Lower lobe of right lung (tissue), 2 donors: Measurements from ENCODE around the gene SERPINB1. TPM values are rescaled to one million over a fixed set of nuclear protein-coding genes. Genes with fewer than 3 reads are reported as not detected.

ENCODE experiments used
- ATAC-seq, 2 donors: fragments of 200-7000 bp; cut with Tn5 transposase; one replicate each; pipeline ENCODE4 v1.9.1; 2020 to 2022; ENCODE audit warnings: mild to moderate bottlenecking in 2 of 2, moderate library complexity in 2 of 2
- DNase-seq: peaks from one replicate; pipeline ENCODE4 v3.0.0-alpha.2; 2020
- H3K27ac ChIP-seq: fragments of 200-600 bp; one replicate; pipeline ENCODE4 v1.8.0; 2022
- H3K27me3 ChIP-seq: fragments of 200-600 bp; one replicate; pipeline ENCODE4 v1.8.0; 2022; ENCODE audit warnings: low read depth
- H3K36me3 ChIP-seq: fragments of 200-600 bp; one replicate; pipeline ENCODE4 v1.8.0; 2022; ENCODE audit warnings: mild to moderate bottlenecking
- H3K4me1 ChIP-seq: fragments of 200-600 bp; one replicate; pipeline ENCODE4 v1.8.0; 2022
- H3K4me3 ChIP-seq: fragments of 200-600 bp; one replicate; pipeline ENCODE4 v1.8.0; 2022; ENCODE audit warnings: mild to moderate bottlenecking
- H3K9me3 ChIP-seq: fragments of 200-600 bp; one replicate; pipeline ENCODE4 v1.8.0; 2022
- intact Hi-C: fragments of 100-400 bp; cut with DNase I; formaldehyde crosslinking; loops from one replicate; pipeline ENCODE4 v1.11.0; 2022
- total RNA-seq: library from RNA; stranded (reverse); fragmentation: NEBNext Ultra II Directional; extraction: Animal tissue kit (Norgen Biotek cat#: 25700); gene quantifications from one replicate; pipeline ENCODE4 v1.2.1, GENCODE V29; 2021
- TF ChIP-seq, protein P1 (sequence below): fragments of 200-600 bp; IDR thresholded peaks from one replicate; pipeline ENCODE4 v1.8.0; 2022; ENCODE audit warnings: antibody characterized with exemption, mild to moderate bottlenecking
- donor health status: DM: no; HTN: yes; CAD: no; lungs with severe emphysema.

Gene SERPINB1
- total RNA-seq, 1 donor from 2014 or later, result 125 TPM

GRCh38 chr6:2799936-2800527 lies 41.6 kb downstream of the SERPINB1 start:
- H3K27me3 ChIP-seq, result no peaks in the 10 kb centered on the region
- no peaks in the 10 kb centered on the region for H3K36me3 ChIP-seq
- no peaks in the 10 kb centered on the region for H3K9me3 ChIP-seq
- ATAC-seq (no peak), DNase-seq (no peak)
- TF ChIP-seq, protein P1, sequence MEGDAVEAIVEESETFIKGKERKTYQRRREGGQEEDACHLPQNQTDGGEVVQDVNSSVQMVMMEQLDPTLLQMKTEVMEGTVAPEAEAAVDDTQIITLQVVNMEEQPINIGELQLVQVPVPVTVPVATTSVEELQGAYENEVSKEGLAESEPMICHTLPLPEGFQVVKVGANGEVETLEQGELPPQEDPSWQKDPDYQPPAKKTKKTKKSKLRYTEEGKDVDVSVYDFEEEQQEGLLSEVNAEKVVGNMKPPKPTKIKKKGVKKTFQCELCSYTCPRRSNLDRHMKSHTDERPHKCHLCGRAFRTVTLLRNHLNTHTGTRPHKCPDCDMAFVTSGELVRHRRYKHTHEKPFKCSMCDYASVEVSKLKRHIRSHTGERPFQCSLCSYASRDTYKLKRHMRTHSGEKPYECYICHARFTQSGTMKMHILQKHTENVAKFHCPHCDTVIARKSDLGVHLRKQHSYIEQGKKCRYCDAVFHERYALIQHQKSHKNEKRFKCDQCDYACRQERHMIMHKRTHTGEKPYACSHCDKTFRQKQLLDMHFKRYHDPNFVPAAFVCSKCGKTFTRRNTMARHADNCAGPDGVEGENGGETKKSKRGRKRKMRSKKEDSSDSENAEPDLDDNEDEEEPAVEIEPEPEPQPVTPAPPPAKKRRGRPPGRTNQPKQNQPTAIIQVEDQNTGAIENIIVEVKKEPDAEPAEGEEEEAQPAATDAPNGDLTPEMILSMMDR, result no peak
- intact Hi-C loops, result loop anchor here (10.0 kb wide), 1 partner anchor 45 kb away; the partner anchor contains the start of gene SERPINB1
- H3K4me3 ChIP-seq, result no peak overlapping the region
- no peak overlapping the region for H3K27ac ChIP-seq
- peaks cover 28% of the 10 kb centered on the region for H3K4me1 ChIP-seq

- no peak for ATAC-seq
- Histone ChIP-seq H3K4me3 (no peak overlapping the region), H3K4me1 (peaks cover 41% of the 10 kb centered on the region), H3K36me3 (no peaks in the 10 kb centered on the region), H3K27ac (no peak overlapping the region), H3K9me3 (no peaks in the 10 kb centered on the region), H3K27me3 (no peaks in the 10 kb centered on the region)
- intact Hi-C loops, result loop anchor here (10.0 kb wide), 1 partner anchor 46 kb away; the partner anchor contains the start of gene SERPINB1
- DNase-seq, result no peak
- TF ChIP-seq, protein P1, result no peak
These were observed 43.0 kb downstream of the SERPINB1 start for GRCh38 chr6:2798586-2799134.

DNA sequence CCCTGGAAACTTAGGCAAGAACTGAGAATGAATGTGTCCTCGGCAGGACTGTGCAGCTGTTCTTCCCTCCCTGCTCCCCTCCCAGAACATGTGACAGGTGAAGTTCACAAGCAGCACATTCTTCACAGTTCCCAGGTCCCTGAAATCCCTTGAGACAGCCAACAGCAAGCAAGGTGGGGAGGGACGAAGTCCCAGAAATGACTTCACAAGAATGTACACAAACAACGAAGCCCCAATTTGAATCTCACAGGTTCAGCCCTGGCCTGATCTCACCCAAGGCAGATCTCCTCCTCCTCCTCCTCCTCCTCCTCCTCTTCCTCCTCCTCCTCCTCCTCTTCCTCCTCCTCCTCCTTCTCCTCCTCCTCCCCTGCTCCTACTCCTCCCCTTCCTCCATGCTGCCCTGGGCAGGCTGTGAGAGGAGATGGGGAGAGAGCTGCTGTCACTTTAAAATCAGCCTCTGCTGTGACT lies 44.1 kb downstream of the SERPINB1 start:
- H3K4me1 ChIP-seq, result peaks cover 50% of the 10 kb centered on the region

DNA sequence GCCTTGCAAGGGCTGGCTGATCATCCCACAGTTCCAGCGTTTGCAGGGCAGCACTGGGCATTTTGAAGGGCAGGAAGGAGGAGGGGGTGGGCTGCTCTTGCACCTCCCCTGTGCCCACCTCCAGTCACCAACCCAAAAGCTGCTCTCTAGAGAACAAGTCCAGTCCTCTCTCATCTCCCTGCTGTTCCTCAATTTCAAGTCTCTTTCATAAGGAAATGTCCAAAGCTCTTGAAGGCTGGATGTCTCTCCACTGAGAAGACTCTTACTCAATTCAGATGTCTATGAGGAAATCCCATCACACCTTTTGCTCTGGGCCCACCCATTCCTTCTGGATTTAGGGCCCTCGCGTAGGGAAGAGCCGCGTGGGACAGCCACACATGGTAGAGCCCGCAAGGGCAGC lies 44.8 kb downstream of the SERPINB1 start:
- Histone ChIP-seq H3K27ac (peak overlapping the region; percentile 51), H3K27me3 (no peaks in the 10 kb centered on the region), H3K4me1 (peaks cover 58% of the 10 kb centered on the region), H3K9me3 (no peaks in the 10 kb centered on the region), H3K4me3 (no peak overlapping the region), H3K36me3 (no peaks in the 10 kb centered on the region)
- intact Hi-C loops, result loop anchor here (10.0 kb wide), 1 partner anchor 48 kb away; the partner anchor contains the start of gene SERPINB1
- DNase-seq, result no peak
- peak in 1 of 2 donors; percentile 18 for ATAC-seq
- TF ChIP-seq, protein P1, result no peak

More for the DNA sequence above, 44.1 kb downstream of the SERPINB1 start:
- H3K36me3 ChIP-seq, result no peaks in the 10 kb centered on the region
- intact Hi-C loops, result loop anchor here (10.0 kb wide), 1 partner anchor 47 kb away; the partner anchor contains the start of gene SERPINB1
- ATAC-seq, result peak; percentile 38 to 76
- H3K27ac ChIP-seq, result peak overlapping the region; percentile 51
- no peak overlapping the region for H3K4me3 ChIP-seq
- no peaks in the 10 kb centered on the region for H3K27me3 ChIP-seq
- TF ChIP-seq, protein P1, result no peak
- DNase-seq, result no peak
- H3K9me3 ChIP-seq, result no peaks in the 10 kb centered on the region

DNA sequence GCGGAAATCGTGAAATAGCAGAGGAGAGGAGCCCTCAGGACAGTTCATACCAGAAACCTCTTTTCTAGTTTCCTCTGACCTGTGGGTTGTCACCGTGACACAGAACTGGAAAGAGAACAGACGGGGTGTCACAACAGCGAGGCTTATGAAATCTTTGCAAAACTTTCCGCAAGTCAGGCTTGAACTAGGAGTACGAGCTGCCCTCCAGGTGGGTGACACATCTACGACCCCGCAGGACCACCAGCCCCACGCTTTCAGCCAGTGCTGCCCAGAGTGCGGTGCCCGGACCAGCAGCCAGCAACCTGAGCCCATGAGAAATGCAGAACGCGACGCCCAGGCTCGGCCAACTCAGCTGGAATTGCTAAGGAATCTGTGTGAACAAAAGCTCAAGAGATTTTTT lies 45.7 kb downstream of the SERPINB1 start:
- intact Hi-C loops, result loop anchor here (10.0 kb wide), 1 partner anchor 49 kb away; the partner anchor contains the start of gene SERPINB1
- Histone ChIP-seq H3K9me3 (no peaks in the 10 kb centered on the region), H3K27ac (no peak overlapping the region), H3K27me3 (no peaks in the 10 kb centered on the region), H3K4me3 (no peak overlapping the region), H3K4me1 (peaks cover 66% of the 10 kb centered on the region), H3K36me3 (no peaks in the 10 kb centered on the region)
- DNase-seq (no peak), ATAC-seq (peak; percentile 36 to 46)
- TF ChIP-seq, protein P1, result no peak
